Measurements from ENCODE around the gene PPP1R3D. TPM values are rescaled to one million over a fixed set of nuclear protein-coding genes. Genes with fewer than 3 reads are reported as not detected.

Gene PPP1R3D
- total RNA-seq, 1 donor from 2014 or later: 5.8 TPM

DNA sequence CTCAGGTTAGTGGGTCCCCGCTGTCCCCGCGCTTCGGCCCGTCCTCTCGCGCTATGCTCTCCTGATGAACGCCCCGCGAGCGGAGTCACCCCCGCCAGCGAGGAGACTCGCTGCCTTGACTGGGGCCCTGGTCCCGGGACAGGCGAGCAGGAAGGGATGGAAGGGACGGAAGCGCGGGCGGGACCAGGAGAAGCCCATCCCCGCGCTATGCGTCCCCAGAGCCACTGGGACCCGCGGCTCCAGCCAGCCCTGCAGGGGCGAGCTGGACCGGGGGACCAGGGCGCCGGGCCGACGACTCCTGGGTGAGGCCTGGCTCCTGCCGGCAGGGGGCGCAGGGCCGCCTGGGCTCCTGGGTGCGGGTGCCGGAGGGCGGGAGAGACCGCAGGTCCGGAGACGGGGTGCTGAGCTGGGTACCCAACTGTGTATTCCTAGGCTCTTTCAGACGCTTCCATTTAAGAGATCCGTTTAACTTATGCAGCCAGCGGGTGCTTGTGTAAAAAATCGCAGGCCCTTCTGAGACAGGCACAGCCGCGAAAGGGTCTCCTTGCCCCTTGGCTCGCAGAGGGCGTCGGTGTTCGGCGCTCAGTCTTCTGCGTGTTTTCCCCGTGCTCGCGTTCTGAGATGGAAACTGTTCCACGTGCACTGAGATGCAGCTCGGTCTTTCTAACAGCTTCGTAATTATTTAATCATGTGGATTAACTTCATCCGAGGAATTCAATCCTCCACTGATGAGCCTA lies 6.1 kb downstream of the PPP1R3D start:
- H2AFZ ChIP-seq (ENCODE audit: low read depth, low read length): peak overlapping the region; percentile 98
- TF ChIP-seq EZH2 (IDR thresholded peaks at IDR 0.05; ENCODE audit: insufficient read depth, low read length): no peak
- TF ChIP-seq, protein P1, sequence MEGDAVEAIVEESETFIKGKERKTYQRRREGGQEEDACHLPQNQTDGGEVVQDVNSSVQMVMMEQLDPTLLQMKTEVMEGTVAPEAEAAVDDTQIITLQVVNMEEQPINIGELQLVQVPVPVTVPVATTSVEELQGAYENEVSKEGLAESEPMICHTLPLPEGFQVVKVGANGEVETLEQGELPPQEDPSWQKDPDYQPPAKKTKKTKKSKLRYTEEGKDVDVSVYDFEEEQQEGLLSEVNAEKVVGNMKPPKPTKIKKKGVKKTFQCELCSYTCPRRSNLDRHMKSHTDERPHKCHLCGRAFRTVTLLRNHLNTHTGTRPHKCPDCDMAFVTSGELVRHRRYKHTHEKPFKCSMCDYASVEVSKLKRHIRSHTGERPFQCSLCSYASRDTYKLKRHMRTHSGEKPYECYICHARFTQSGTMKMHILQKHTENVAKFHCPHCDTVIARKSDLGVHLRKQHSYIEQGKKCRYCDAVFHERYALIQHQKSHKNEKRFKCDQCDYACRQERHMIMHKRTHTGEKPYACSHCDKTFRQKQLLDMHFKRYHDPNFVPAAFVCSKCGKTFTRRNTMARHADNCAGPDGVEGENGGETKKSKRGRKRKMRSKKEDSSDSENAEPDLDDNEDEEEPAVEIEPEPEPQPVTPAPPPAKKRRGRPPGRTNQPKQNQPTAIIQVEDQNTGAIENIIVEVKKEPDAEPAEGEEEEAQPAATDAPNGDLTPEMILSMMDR (IDR thresholded peaks at IDR 0.05; ENCODE audit: insufficient read depth, low read depth, low read length): peak; percentile 56
- Mint-ChIP-seq H3K9me3 (ENCODE audit: unreplicated experiment) (no peaks in the 10 kb centered on the region), H3K27ac (ENCODE audit: unreplicated experiment) (no peak overlapping the region), H3K27me3 (ENCODE audit: low read depth, unreplicated experiment) (no peaks in the 10 kb centered on the region), H3K4me3 (ENCODE audit: unreplicated experiment) (peak overlapping the region; percentile 76), H3K4me1 (ENCODE audit: low read depth, unreplicated experiment) (peaks cover 18% of the 10 kb centered on the region), H3K36me3 (ENCODE audit: low read depth, unreplicated experiment) (no peaks in the 10 kb centered on the region)
- H3K4me3 ChIP-seq (ENCODE audit: insufficient read depth, low read depth, low read length): peak overlapping the region; percentile 62
- H3K9me3 ChIP-seq (ENCODE audit: insufficient read depth, low read depth, low read length): no peaks in the 10 kb centered on the region
- H3K27ac ChIP-seq (ENCODE audit: low read depth, low read length): no peak overlapping the region
- peaks cover 13% of the 10 kb centered on the region for H3K4me1 ChIP-seq (ENCODE audit: insufficient read depth, low read length)
- peaks cover 10% of the 10 kb centered on the region for H4K20me1 ChIP-seq (ENCODE audit: insufficient read depth, low read length)
- no peaks in the 10 kb centered on the region for H3K27me3 ChIP-seq (ENCODE audit: insufficient read depth, low read length)
- no peaks in the 10 kb centered on the region for H3K36me3 ChIP-seq (ENCODE audit: insufficient read depth, low read length)
- H3K4me2 ChIP-seq (ENCODE audit: low read length): peak overlapping the region; percentile 96
- no peak for FAIRE-seq
- peak; percentile 26 for DNase-seq (ENCODE audit: low read depth)
- peaks cover 3% of the 10 kb centered on the region for H3K79me2 ChIP-seq (ENCODE audit: insufficient read depth, low read length)
- peak overlapping the region; percentile 66 for H3K9ac ChIP-seq (ENCODE audit: low read length)

GRCh38 chr20:59933296-59933848 lies 6.7 kb downstream of the PPP1R3D start, which contains the start of gene SYCP2:
Gene SYCP2 (minus strand): TSS chr20:59933637. CDS start chr20:59922413, 11,224 bp downstream.
- Histone ChIP-seq H4K20me1 (ENCODE audit: insufficient read depth, low read length) (peaks cover 9% of the 10 kb centered on the region), H3K27ac (ENCODE audit: low read depth, low read length) (no peak within 1 kb of the TSS), H3K4me2 (ENCODE audit: low read length) (peak within 1 kb of the TSS; percentile 96), H2AFZ (ENCODE audit: low read depth, low read length) (peak within 1 kb of the TSS; percentile 98), H3K4me3 (ENCODE audit: insufficient read depth, low read depth, low read length) (peak within 1 kb of the TSS; percentile 62), H3K79me2 (ENCODE audit: insufficient read depth, low read length) (no peaks in the 10 kb centered on the region), H3K36me3 (ENCODE audit: insufficient read depth, low read length) (no peaks in the 10 kb centered on the region), H3K9ac (ENCODE audit: low read length) (peak within 1 kb of the TSS; percentile 66), H3K4me1 (ENCODE audit: insufficient read depth, low read length) (peaks cover 8% of the 10 kb centered on the region), H3K9me3 (ENCODE audit: insufficient read depth, low read depth, low read length) (no peaks in the 10 kb centered on the region), H3K27me3 (ENCODE audit: insufficient read depth, low read length) (no peaks in the 10 kb centered on the region)
- H3K4me3 Mint-ChIP-seq (ENCODE audit: unreplicated experiment): peak within 1 kb of the TSS; percentile 76
- no peaks in the 10 kb centered on the region for H3K27me3 Mint-ChIP-seq (ENCODE audit: low read depth, unreplicated experiment)
- no peak within 1 kb of the TSS for H3K27ac Mint-ChIP-seq (ENCODE audit: unreplicated experiment)
- FAIRE-seq (no peak), DNase-seq (ENCODE audit: low read depth) (no peak)
- TF ChIP-seq EZH2 (IDR thresholded peaks at IDR 0.05; ENCODE audit: insufficient read depth, low read length): no peak
- TF ChIP-seq, protein P1 (IDR thresholded peaks at IDR 0.05; ENCODE audit: insufficient read depth, low read depth, low read length): no peak
- H3K9me3 Mint-ChIP-seq (ENCODE audit: unreplicated experiment): no peaks in the 10 kb centered on the region
- peaks cover 13% of the 10 kb centered on the region for H3K4me1 Mint-ChIP-seq (ENCODE audit: low read depth, unreplicated experiment)
- no peaks in the 10 kb centered on the region for H3K36me3 Mint-ChIP-seq (ENCODE audit: low read depth, unreplicated experiment)

All from astrocyte (in vitro differentiated cells and primary cell).